GM19035 (cell line): ENCODE results near the gene CACNA1S.

Source experiments
- ATAC-seq: cut with Tn5 transposase; IDR thresholded peaks from one replicate; pipeline ENCODE4 v1.9.1; 2021; ENCODE audit not compliant: unreplicated experiment

Gene CACNA1S

GRCh38 chr1:201116091-201116490 is 3.9 kb upstream of the CACNA1S start:
- no peak for ATAC-seq

- ATAC-seq: no peak
Observed at GRCh38 chr1:201115390-201115937, 3.2 kb upstream of the CACNA1S start.

- peak; percentile 90 for ATAC-seq
Observed at GRCh38 chr1:201114245-201115131, 2.3 kb upstream of the CACNA1S start.

GRCh38 chr1:201113451-201114244 is 1.4 kb upstream of the CACNA1S start:
- peak; percentile 22 for ATAC-seq

GRCh38 chr1:201112926-201113325 is 700 bp upstream of the CACNA1S start:
- ATAC-seq: no peak

GRCh38 chr1:201111672-201112071 is 554 bp downstream of the CACNA1S start:
- ATAC-seq: no peak

GRCh38 chr1:201111156-201111555 is 1.1 kb downstream of the CACNA1S start:
- ATAC-seq: no peak

GRCh38 chr1:201110616-201111015 is 1.6 kb downstream of the CACNA1S start:
- no peak for ATAC-seq

GRCh38 chr1:201110138-201110537 is 2.1 kb downstream of the CACNA1S start:
- ATAC-seq: no peak

GRCh38 chr1:201109651-201110050 is 2.6 kb downstream of the CACNA1S start:
- ATAC-seq: no peak

- ATAC-seq: no peak
Observed at GRCh38 chr1:201108614-201109013, 3.6 kb downstream of the CACNA1S start.

GRCh38 chr1:201105688-201106087 is 6.5 kb downstream of the CACNA1S start:
- ATAC-seq: no peak

GRCh38 chr1:201104141-201104540 is 8.1 kb downstream of the CACNA1S start:
- no peak for ATAC-seq

- ATAC-seq: no peak
Observed at GRCh38 chr1:201103666-201104065, 8.6 kb downstream of the CACNA1S start.

GRCh38 chr1:201100169-201100930 is 11.9 kb downstream of the CACNA1S start:
- ATAC-seq: no peak

- no peak for ATAC-seq
Observed at GRCh38 chr1:201098992-201099677, 13.1 kb downstream of the CACNA1S start.

GRCh38 chr1:201096977-201097856 is 15.0 kb downstream of the CACNA1S start:
- ATAC-seq: no peak

GRCh38 chr1:201096041-201096461 is 16.2 kb downstream of the CACNA1S start:
- no peak for ATAC-seq

- no peak for ATAC-seq
Observed at GRCh38 chr1:201095581-201095980, 16.6 kb downstream of the CACNA1S start.
